HepG2 (cell line): ENCODE results near the gene KDM7A.

Experiments used
- ZMYM2 ChIP-seq: sonication (generic); formaldehyde crosslinking; IDR thresholded peaks from 2 replicates; pipeline ENCODE4 v1.8.0; 2022; ENCODE audit warnings: mild to moderate bottlenecking, missing genetic modification reagents
- TF ChIP-seq, protein P1 (sequence below): sonication (generic); formaldehyde crosslinking; IDR thresholded peaks from 2 replicates; pipeline ENCODE4 v1.5.0; 2020; ENCODE audit warnings: mild to moderate bottlenecking, missing genetic modification reagents, moderate library complexity

DNA sequence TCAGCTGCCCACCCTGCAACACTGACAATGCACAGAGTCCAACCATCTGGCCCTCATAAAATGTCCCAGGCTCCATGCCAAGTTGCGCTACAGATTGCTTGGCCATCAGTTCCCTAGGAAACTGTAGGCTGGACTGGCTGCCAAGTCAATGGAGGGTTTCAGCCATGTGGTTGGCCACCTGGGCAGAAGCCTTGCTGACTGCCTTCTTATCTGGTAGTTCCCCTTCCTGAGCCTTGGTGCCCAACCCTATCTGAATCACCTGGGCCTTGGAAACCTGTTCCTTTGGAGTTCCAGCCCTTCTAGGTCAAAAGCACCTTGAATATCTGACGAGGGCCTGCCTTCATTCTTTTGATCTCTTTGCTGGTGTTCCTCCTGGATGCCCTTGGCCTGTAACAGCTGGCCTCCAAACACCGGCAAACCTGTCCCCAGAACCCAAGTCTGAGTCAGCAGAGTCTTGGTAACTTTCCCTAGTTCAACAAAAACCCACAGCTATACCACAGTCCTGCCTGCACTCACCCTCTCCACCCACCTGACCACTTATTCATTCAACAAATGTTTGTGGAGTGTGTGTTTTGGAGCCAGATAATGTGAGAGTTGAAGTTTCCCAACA lies 37.4 kb upstream of the KDM7A start:
- TF ChIP-seq ZMYM2 (CRISPR knock-in tag) = no peak
- TF ChIP-seq, protein P1, sequence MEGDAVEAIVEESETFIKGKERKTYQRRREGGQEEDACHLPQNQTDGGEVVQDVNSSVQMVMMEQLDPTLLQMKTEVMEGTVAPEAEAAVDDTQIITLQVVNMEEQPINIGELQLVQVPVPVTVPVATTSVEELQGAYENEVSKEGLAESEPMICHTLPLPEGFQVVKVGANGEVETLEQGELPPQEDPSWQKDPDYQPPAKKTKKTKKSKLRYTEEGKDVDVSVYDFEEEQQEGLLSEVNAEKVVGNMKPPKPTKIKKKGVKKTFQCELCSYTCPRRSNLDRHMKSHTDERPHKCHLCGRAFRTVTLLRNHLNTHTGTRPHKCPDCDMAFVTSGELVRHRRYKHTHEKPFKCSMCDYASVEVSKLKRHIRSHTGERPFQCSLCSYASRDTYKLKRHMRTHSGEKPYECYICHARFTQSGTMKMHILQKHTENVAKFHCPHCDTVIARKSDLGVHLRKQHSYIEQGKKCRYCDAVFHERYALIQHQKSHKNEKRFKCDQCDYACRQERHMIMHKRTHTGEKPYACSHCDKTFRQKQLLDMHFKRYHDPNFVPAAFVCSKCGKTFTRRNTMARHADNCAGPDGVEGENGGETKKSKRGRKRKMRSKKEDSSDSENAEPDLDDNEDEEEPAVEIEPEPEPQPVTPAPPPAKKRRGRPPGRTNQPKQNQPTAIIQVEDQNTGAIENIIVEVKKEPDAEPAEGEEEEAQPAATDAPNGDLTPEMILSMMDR (CRISPR knock-in tag) = no peak
